H9 (cell line): Measurements from ENCODE around the gene PTPRJ. TPM values are rescaled to one million over a fixed set of nuclear protein-coding genes. Genes with fewer than 3 reads are reported as not detected.

Experiments
- DNase-seq: peaks from one replicate; pipeline ENCODE4 v3.0.0-alpha.2; 2017
- H2AFZ ChIP-seq: one replicate; pipeline ENCODE4 v1.6.1; 2013; ENCODE audit warnings: mild to moderate bottlenecking, low read length, control low read depth, moderate library complexity
- H2AK5ac ChIP-seq: 2 replicates; pipeline ENCODE4 v1.6.1; 2013; ENCODE audit warnings: low read length, control low read depth, mixed read lengths; ENCODE audit not compliant: insufficient read length
- H2BK120ac ChIP-seq: one replicate; pipeline ENCODE4 v1.6.1; 2013; ENCODE audit warnings: low read depth, mild to moderate bottlenecking, low read length, control low read depth, inconsistent platforms; ENCODE audit not compliant: poor library complexity, severe bottlenecking
- H2BK12ac ChIP-seq: 2 replicates; pipeline ENCODE4 v1.6.1; 2013; ENCODE audit warnings: low read length, control low read depth, mixed read lengths, low read depth; ENCODE audit not compliant: insufficient read length
- H2BK15ac ChIP-seq: 2 replicates; pipeline ENCODE4 v1.6.1; 2013; ENCODE audit warnings: low read depth, low read length, control low read depth
- H2BK20ac ChIP-seq: one replicate; pipeline ENCODE4 v1.6.1; 2013; ENCODE audit warnings: low read depth, mild to moderate bottlenecking, low read length, control low read depth, inconsistent platforms; ENCODE audit not compliant: poor library complexity, severe bottlenecking
- H2BK5ac ChIP-seq: 2 replicates; pipeline ENCODE4 v1.6.1; 2013; ENCODE audit warnings: low read length, control low read depth, mixed read lengths; ENCODE audit not compliant: insufficient read length
- H3K14ac ChIP-seq: 2 replicates; pipeline ENCODE4 v1.6.1; 2013; ENCODE audit warnings: low read length, control low read depth; ENCODE audit not compliant: insufficient read depth
- H3K18ac ChIP-seq: 2 replicates; pipeline ENCODE4 v1.6.1; 2013; ENCODE audit warnings: low read depth, mild to moderate bottlenecking, mixed read lengths, low read length, control low read depth; ENCODE audit not compliant: insufficient read length
- H3K23ac ChIP-seq: 2 replicates; pipeline ENCODE4 v1.6.1; 2013; ENCODE audit warnings: low read length, control low read depth, mixed read lengths, low read depth; ENCODE audit not compliant: insufficient read length
- H3K23me2 ChIP-seq: 2 replicates; pipeline ENCODE4 v1.6.1; 2013; ENCODE audit warnings: low read depth, mild to moderate bottlenecking, mixed read lengths, low read length, control low read depth; ENCODE audit not compliant: insufficient read length, poor library complexity, severe bottlenecking
- H3K27ac ChIP-seq: 2 replicates; pipeline ENCODE4 v1.5.1; 2013; ENCODE audit warnings: low read length, control low read depth, mixed read lengths, low read depth; ENCODE audit not compliant: insufficient read length
- H3K27me3 ChIP-seq: 2 replicates; pipeline ENCODE4 v1.6.1; 2013; ENCODE audit warnings: low read length, control low read depth, inconsistent platforms; ENCODE audit not compliant: insufficient read depth
- H3K4ac ChIP-seq: 2 replicates; pipeline ENCODE4 v1.6.1; 2013; ENCODE audit warnings: low read depth, mild to moderate bottlenecking, control low read depth, inconsistent platforms, low read length, moderate library complexity
- H3K4me1 ChIP-seq: 2 replicates; pipeline ENCODE4 v1.6.1; 2013; ENCODE audit warnings: low read length, control low read depth, inconsistent platforms; ENCODE audit not compliant: insufficient read depth
- H3K4me2 ChIP-seq: 2 replicates; pipeline ENCODE4 v1.6.1; 2013; ENCODE audit warnings: low read length, control low read depth, mixed read lengths; ENCODE audit not compliant: insufficient read length, insufficient read depth
- H3K56ac ChIP-seq: 2 replicates; pipeline ENCODE4 v1.6.1; 2013; ENCODE audit warnings: low read depth, mild to moderate bottlenecking, mixed read lengths, low read length, control low read depth; ENCODE audit not compliant: insufficient read length
- H3K79me1 ChIP-seq: 2 replicates; pipeline ENCODE4 v1.6.1; 2013; ENCODE audit warnings: low read depth, mild to moderate bottlenecking, moderate library complexity, low read length, control low read depth, inconsistent platforms; ENCODE audit not compliant: insufficient read depth, poor library complexity, severe bottlenecking
- H3K79me2 ChIP-seq: 2 replicates; pipeline ENCODE4 v1.6.1; 2013; ENCODE audit warnings: low read length, control low read depth, inconsistent platforms; ENCODE audit not compliant: insufficient read depth
- H3K9ac ChIP-seq: 2 replicates; pipeline ENCODE4 v1.6.1; 2013; ENCODE audit warnings: low read length, control low read depth, mixed read lengths; ENCODE audit not compliant: insufficient read length; ENCODE audit errors: extremely low read depth
- H3K9me3 ChIP-seq: one replicate; pipeline ENCODE4 v1.6.1; 2013; ENCODE audit warnings: low read depth, low read length, inconsistent platforms; ENCODE audit not compliant: control insufficient read depth
- H3T11ph ChIP-seq: one replicate; pipeline ENCODE4 v1.6.1; 2013; ENCODE audit warnings: mild to moderate bottlenecking, low read length, control low read depth, inconsistent platforms
- H4K20me1 ChIP-seq: one replicate; pipeline ENCODE4 v1.6.1; 2013; ENCODE audit not compliant: control insufficient read depth, insufficient read length, insufficient read depth
- H4K5ac ChIP-seq: 2 replicates; pipeline ENCODE4 v1.6.1; 2013; ENCODE audit warnings: low read depth, mild to moderate bottlenecking, mixed read lengths, low read length, control low read depth; ENCODE audit not compliant: insufficient read length
- H4K8ac ChIP-seq: replicated peaks from 2 replicates; pipeline ENCODE4 v1.6.1; 2013; ENCODE audit warnings: low read length, control low read depth, mixed read lengths, low read depth; ENCODE audit not compliant: insufficient read length
- H4K91ac ChIP-seq: 2 replicates; pipeline ENCODE4 v1.6.1; 2013; ENCODE audit warnings: low read depth, mild to moderate bottlenecking, moderate library complexity, mixed read lengths, low read length, control low read depth; ENCODE audit not compliant: insufficient read length
- H3K27ac Mint-ChIP-seq, 3 experiments: 2 replicates in 2 of 3; 3 replicates in 1 of 3; pipeline ENCODE4 v1.8.0; 2020 to 2021; ENCODE audit warnings: mixed read lengths in 3 of 3, mild to moderate bottlenecking in 1 of 3, moderate library complexity in 1 of 3
- H3K27me3 Mint-ChIP-seq: 2 replicates; pipeline ENCODE4 v1.8.0; 2021; ENCODE audit warnings: low read depth, mild to moderate bottlenecking, moderate library complexity, mixed read lengths
- H3K36me3 Mint-ChIP-seq, 3 experiments: 2 replicates in 2 of 3; 3 replicates in 1 of 3; pipeline ENCODE4 v1.8.0; 2020 to 2021; ENCODE audit warnings: low read depth in 3 of 3, mixed read lengths in 3 of 3; ENCODE audit not compliant: insufficient read depth in 1 of 3
- H3K4me1 Mint-ChIP-seq, 2 experiments: 2 replicates each; pipeline ENCODE4 v1.8.0; 2020; ENCODE audit warnings: mixed read lengths in 2 of 2
- H3K4me3 Mint-ChIP-seq, 2 experiments: 2 replicates in 1 of 2; 3 replicates in 1 of 2; pipeline ENCODE4 v1.8.0; 2020 to 2021; ENCODE audit warnings: mild to moderate bottlenecking in 2 of 2, mixed read lengths in 2 of 2, moderate library complexity in 1 of 2
- H3K9me3 Mint-ChIP-seq, 2 experiments: 2 replicates in 1 of 2; 3 replicates in 1 of 2; pipeline ENCODE4 v1.8.0; 2020; ENCODE audit warnings: mild to moderate bottlenecking in 2 of 2, mixed read lengths in 2 of 2, moderate library complexity in 1 of 2
- WGBS: extraction: QIAGEN DNeasy Blood & Tissue Kit; methylation state at CpG from one replicate; pipeline ENCODE4 v1.1.7; 2013; ENCODE audit warnings: missing lambda C conversion rate, low lambda C conversion rate, mixed read lengths; ENCODE audit not compliant: insufficient read length; ENCODE audit errors: extremely low coverage; 5-methylcytosine and 5-hydroxymethylcytosine counted together
- total RNA-seq: library from RNA; stranded (reverse); gene quantifications from 2 replicates; pipeline ENCODE4 v1.2.1, GENCODE V29; 2021
- TF ChIP-seq, protein P1 (sequence below): fragments of 200-600 bp; sonication (generic); conservative IDR thresholded peaks from 3 replicates; pipeline ENCODE4 v1.8.0; 2021; ENCODE audit warnings: antibody characterized with exemption, mild to moderate bottlenecking

Gene PTPRJ
- total RNA-seq, 1 experiment from 2014 or later, result 10.6 TPM

GRCh38 chr11:48040830-48041444 is 60.6 kb downstream of the PTPRJ start:
- no peaks in the 10 kb centered on the region for H3K79me2 ChIP-seq
- H2BK15ac ChIP-seq, result no peak overlapping the region
- TF ChIP-seq, protein P1, sequence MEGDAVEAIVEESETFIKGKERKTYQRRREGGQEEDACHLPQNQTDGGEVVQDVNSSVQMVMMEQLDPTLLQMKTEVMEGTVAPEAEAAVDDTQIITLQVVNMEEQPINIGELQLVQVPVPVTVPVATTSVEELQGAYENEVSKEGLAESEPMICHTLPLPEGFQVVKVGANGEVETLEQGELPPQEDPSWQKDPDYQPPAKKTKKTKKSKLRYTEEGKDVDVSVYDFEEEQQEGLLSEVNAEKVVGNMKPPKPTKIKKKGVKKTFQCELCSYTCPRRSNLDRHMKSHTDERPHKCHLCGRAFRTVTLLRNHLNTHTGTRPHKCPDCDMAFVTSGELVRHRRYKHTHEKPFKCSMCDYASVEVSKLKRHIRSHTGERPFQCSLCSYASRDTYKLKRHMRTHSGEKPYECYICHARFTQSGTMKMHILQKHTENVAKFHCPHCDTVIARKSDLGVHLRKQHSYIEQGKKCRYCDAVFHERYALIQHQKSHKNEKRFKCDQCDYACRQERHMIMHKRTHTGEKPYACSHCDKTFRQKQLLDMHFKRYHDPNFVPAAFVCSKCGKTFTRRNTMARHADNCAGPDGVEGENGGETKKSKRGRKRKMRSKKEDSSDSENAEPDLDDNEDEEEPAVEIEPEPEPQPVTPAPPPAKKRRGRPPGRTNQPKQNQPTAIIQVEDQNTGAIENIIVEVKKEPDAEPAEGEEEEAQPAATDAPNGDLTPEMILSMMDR, result no peak
- no peak overlapping the region for H3K4ac ChIP-seq
- H2AK5ac ChIP-seq, result no peak overlapping the region
- H3K79me1 ChIP-seq, result no peaks in the 10 kb centered on the region
- no peaks in the 10 kb centered on the region for H3K27me3 ChIP-seq
- peaks cover 27 to 33% of the 10 kb centered on the region in 2 experiments for H3K4me1 Mint-ChIP-seq
- no peak overlapping the region for H2BK12ac ChIP-seq
- no peak overlapping the region for H3K18ac ChIP-seq
- no peaks in the 10 kb centered on the region for H3K27me3 Mint-ChIP-seq
- H4K8ac ChIP-seq, result no peak overlapping the region
- H3K56ac ChIP-seq, result no peak overlapping the region
- no peak overlapping the region for H2BK120ac ChIP-seq
- no peak overlapping the region for H3K14ac ChIP-seq
- no peaks in the 10 kb centered on the region for H3K9me3 ChIP-seq
- DNase-seq, result no peak
- H3T11ph ChIP-seq, result no peak overlapping the region
- WGBS, result no CpG with 5 or more reads among the region's 13 CpGs
- no peak overlapping the region for H3K23ac ChIP-seq
- H4K5ac ChIP-seq, result no peak overlapping the region
- H3K27ac Mint-ChIP-seq, result peak overlapping the region in 1 of 3 experiments; percentile 50; a peak in 2 of 7 replicates
- H3K27ac ChIP-seq, result no peak overlapping the region
- no peak overlapping the region for H4K91ac ChIP-seq
- no peaks in the 10 kb centered on the region for H3K23me2 ChIP-seq
- no peaks in the 10 kb centered on the region for H4K20me1 ChIP-seq
- no peaks in the 10 kb centered on the region for H3K36me3 Mint-ChIP-seq
- H2BK5ac ChIP-seq, result no peak overlapping the region
- no peaks in the 10 kb centered on the region for H3K9me3 Mint-ChIP-seq
- no peak overlapping the region for H3K9ac ChIP-seq
- no peak overlapping the region for H2AFZ ChIP-seq
- H3K4me2 ChIP-seq, result no peak overlapping the region
- H3K4me1 ChIP-seq, result no peaks in the 10 kb centered on the region; the same call in 1 of the 2 replicates
- H2BK20ac ChIP-seq, result no peak overlapping the region
- H3K4me3 Mint-ChIP-seq, result no peak overlapping the region
